Activated naive CD4-positive, alpha-beta T cell treated with anti-CD3 and anti-CD28 coated beads, Interleukin-2, amount 50 U/mL, for 16 hours (primary cell): Measurements from ENCODE around the gene FER.
"Not testable (repeated sequence)": the region's sequence is repeated elsewhere in the genome, so short reads cannot be mapped to it uniquely, and the experiment has no call there.

ENCODE experiments used
- DNase-seq: peaks from one replicate; pipeline ENCODE4 v3.0.0-alpha.2; 2020

Gene FER

GRCh38 chr5:108989761-108990392 is 242.2 kb downstream of the FER start:
- no peak for DNase-seq

GRCh38 chr5:108992396-108993085 is 244.8 kb downstream of the FER start:
- DNase-seq = not testable (repeated sequence)

GRCh38 chr5:108993440-108993839 is 245.7 kb downstream of the FER start:
- DNase-seq = not testable (repeated sequence)

GRCh38 chr5:108997720-108998119 is 250.0 kb downstream of the FER start:
- DNase-seq = no peak

- DNase-seq = no peak
Measured at GRCh38 chr5:108998216-108998615, 250.5 kb downstream of the FER start.

- DNase-seq = no peak
Measured at GRCh38 chr5:109003928-109004327, 256.2 kb downstream of the FER start.

- no peak for DNase-seq
Measured at GRCh38 chr5:109005297-109006009, 257.8 kb downstream of the FER start.

GRCh38 chr5:109006129-109006528 is 258.4 kb downstream of the FER start:
- DNase-seq = no peak

- DNase-seq = no peak
Measured at GRCh38 chr5:109016300-109016699, 268.6 kb downstream of the FER start.

GRCh38 chr5:109022056-109022455 is 274.4 kb downstream of the FER start:
- no peak for DNase-seq

- DNase-seq = not testable (repeated sequence)
Measured at GRCh38 chr5:109025729-109026128, 278.0 kb downstream of the FER start.

GRCh38 chr5:109027983-109028607 is 280.4 kb downstream of the FER start:
- no peak for DNase-seq

- DNase-seq = no peak
Measured at GRCh38 chr5:109028608-109029299, 281.1 kb downstream of the FER start.

- no peak for DNase-seq
Measured at GRCh38 chr5:109029847-109030246, 282.1 kb downstream of the FER start.

- no peak for DNase-seq
Measured at GRCh38 chr5:109030360-109031143, 282.9 kb downstream of the FER start.

- DNase-seq = no peak
Measured at GRCh38 chr5:109034306-109034705, 286.6 kb downstream of the FER start.

GRCh38 chr5:109035436-109035835 is 287.7 kb downstream of the FER start:
- no peak for DNase-seq

GRCh38 chr5:109038209-109038840 is 290.6 kb downstream of the FER start:
- no peak for DNase-seq

- no peak for DNase-seq
Measured at GRCh38 chr5:109041317-109041716, 293.6 kb downstream of the FER start.

- no peak for DNase-seq
Measured at GRCh38 chr5:109045710-109046109, 298.0 kb downstream of the FER start.

GRCh38 chr5:109049565-109049964 is 301.9 kb downstream of the FER start:
- DNase-seq = no peak

GRCh38 chr5:109050321-109050720 is 302.6 kb downstream of the FER start:
- not testable (repeated sequence) for DNase-seq
